ENCODE results near the gene TKTL1. TPM values are rescaled to one million over a fixed set of nuclear protein-coding genes. Genes with fewer than 3 reads are reported as not detected.

TKTL1 gene
- total and polyA plus RNA-seq, 2 of the 4 experiments (the other 2 are of a cell fraction): not detected

GRCh38 chrX:154362085-154362742, 66.6 kb downstream of the TKTL1 start:
- H2BK120ac ChIP-seq (ENCODE audit: low read depth, low read length): no peak overlapping the region
- H3K36me3 ChIP-seq (ENCODE audit: control insufficient read depth, insufficient read depth, low read length): peaks cover 91% of the 10 kb centered on the region
- H3K4me2 ChIP-seq (ENCODE audit: low read depth, low read length): no peak overlapping the region
- H2BK15ac ChIP-seq (ENCODE audit: low read depth, low read length): no peak overlapping the region
- H3K56ac ChIP-seq (ENCODE audit: extremely low read depth, insufficient read depth, low read length): no peak overlapping the region
- H3K27me3 ChIP-seq (ENCODE audit: control insufficient read depth, insufficient read depth, low read length): no peaks in the 10 kb centered on the region
- ChIA-PET POLR2A (ENCODE audit: unreplicated experiment) (no interaction called here), CTCF (no interaction called here)
- DNase-seq (no peak), ATAC-seq (ENCODE audit: low read depth) (no peak)
- intact Hi-C loops (cut with micrococcal nuclease): no loop called here
- no peak overlapping the region for H3K14ac ChIP-seq (replicated peaks; ENCODE audit: low read depth, low read length)
- no peak overlapping the region for H3K27ac ChIP-seq (ENCODE audit: insufficient read depth, low read length)
- H3K9me1 ChIP-seq (ENCODE audit: insufficient read depth, low read length): no peaks in the 10 kb centered on the region; the same call in 1 of the 2 replicates
- peaks cover 3% of the 10 kb centered on the region; the same call in 1 of the 2 replicates for H3K4me1 ChIP-seq (ENCODE audit: control insufficient read depth, insufficient read depth, low read length)
- 85% methylated on average over 18 of the region's 30 CpGs; no CpG with 5 or more reads in 1 of the 2 experiments for WGBS, 2 experiments (ENCODE audit: extremely low coverage in 2 of 2, insufficient read length in 1 of 2)
- H2AK9ac ChIP-seq (replicated peaks; ENCODE audit: low read depth, low read length, poor library complexity): no peak overlapping the region
- H2BK20ac ChIP-seq (ENCODE audit: low read depth, low read length): no peak overlapping the region
- in situ Hi-C loops (cut with MboI; ENCODE audit: low sequenced_read_pairs): no loop called here
- no peak overlapping the region for H3K4me3 ChIP-seq (ENCODE audit: insufficient read depth, low read depth, low read length)
- no peak overlapping the region for H2AFZ ChIP-seq (replicated peaks; ENCODE audit: low read length, poor library complexity)
- no TSS peak for BruUV-seq (replicated peaks)
- no peak overlapping the region for H4K8ac ChIP-seq (ENCODE audit: low read depth in 2 of 2, low read length in 2 of 2)
- H3K9me3 ChIP-seq (ENCODE audit: control insufficient read depth, insufficient read depth, low read length): no peaks in the 10 kb centered on the region
- H2BK5ac ChIP-seq (ENCODE audit: low read depth, low read length, poor library complexity, severe bottlenecking): no peak overlapping the region
- H2AK5ac ChIP-seq (ENCODE audit: low read depth, low read length): no peak overlapping the region
- peaks cover 99% of the 10 kb centered on the region for H4K20me1 ChIP-seq (ENCODE audit: insufficient read depth, low read length)
- H3K18ac ChIP-seq (ENCODE audit: low read depth, low read length): no peak overlapping the region
- H3K23ac ChIP-seq (ENCODE audit: low read depth, low read length): no peak overlapping the region
- H4K91ac ChIP-seq (ENCODE audit: insufficient read depth, low read depth, low read length): no peak overlapping the region
- H3K9ac ChIP-seq (ENCODE audit: low read depth, low read length): no peak overlapping the region
- peaks cover 7 to 36% of the 10 kb centered on the region in 2 experiments; a peak in 1 of 4 replicates for H3K79me1 ChIP-seq (ENCODE audit: low read depth in 1 of 2, low read length in 2 of 2)
- H4K5ac ChIP-seq (ENCODE audit: low read depth, low read length): no peak overlapping the region
- no peak for TF ChIP-seq CEBPB (IDR thresholded peaks at IDR 0.05; ENCODE audit: low read depth, low read length)
- TF ChIP-seq RAD21 (IDR thresholded peaks at IDR 0.05; ENCODE audit: low read length): no peak
- TF ChIP-seq ELK1 (IDR thresholded peaks at IDR 0.05; ENCODE audit: borderline replicate concordance, low read depth, low read length): no peak
- TF ChIP-seq SMC3 (IDR thresholded peaks at IDR 0.05; ENCODE audit: low read depth, low read length): no peak
- no peak for TF ChIP-seq FOS (IDR thresholded peaks at IDR 0.05; ENCODE audit: low read depth, low read length)
- dilution Hi-C loops (cut with HindIII; ENCODE audit: low sequenced_read_pairs, unreplicated experiment): no loop called here
- no peak overlapping the region for H3K4ac ChIP-seq (ENCODE audit: low read depth, low read length)
